SH-SY5Y (cell line): Measurements from ENCODE around the gene HVCN1.

Experiments used
- GATA2 ChIP-seq: IDR thresholded peaks from 2 replicates; pipeline ENCODE4 v1.6.1; 2011; ENCODE audit warnings: mild to moderate bottlenecking, low read depth, low read length
- GATA3 ChIP-seq: IDR thresholded peaks from 2 replicates; pipeline ENCODE4 v1.6.1; 2011; ENCODE audit warnings: low read depth, mild to moderate bottlenecking, low read length, moderate library complexity

The HVCN1 gene

DNA sequence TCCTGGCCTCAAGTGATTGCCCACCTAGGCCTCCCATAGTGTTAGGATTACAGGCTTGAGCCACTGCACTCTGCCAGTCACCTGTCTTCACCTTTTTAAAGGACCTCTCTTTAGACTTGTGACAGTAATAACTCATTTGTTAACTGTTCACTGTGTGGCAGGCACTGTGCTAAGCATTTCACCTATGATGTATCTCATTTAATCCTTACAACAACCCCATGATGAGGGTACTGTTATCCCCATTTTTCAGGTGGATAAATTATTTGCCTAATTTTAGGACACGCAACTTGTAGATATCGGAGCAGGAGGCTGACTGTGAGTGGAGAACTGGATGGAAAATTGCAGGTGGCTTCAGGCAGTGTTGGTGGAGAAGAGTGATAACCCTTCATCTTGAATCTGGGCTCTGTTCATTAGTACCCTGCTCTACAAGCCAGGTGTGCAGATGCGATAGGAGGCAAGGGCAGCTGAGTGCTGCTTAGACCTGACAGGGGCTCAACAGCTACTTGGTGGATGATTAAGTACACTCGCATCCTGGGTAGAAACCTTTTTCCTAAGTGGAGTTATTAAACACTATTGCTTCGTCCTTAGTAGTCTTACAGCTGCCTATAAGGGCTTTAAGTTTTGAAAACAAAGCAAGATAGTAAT, 72.3 kb downstream of the HVCN1 start:
- TF ChIP-seq GATA3 (no peak), GATA2 (no peak)

- no peak for TF ChIP-seq GATA2
- no peak for TF ChIP-seq GATA3
Observed at GRCh38 chr12:110615171-110615570, 73.7 kb downstream of the HVCN1 start.

DNA sequence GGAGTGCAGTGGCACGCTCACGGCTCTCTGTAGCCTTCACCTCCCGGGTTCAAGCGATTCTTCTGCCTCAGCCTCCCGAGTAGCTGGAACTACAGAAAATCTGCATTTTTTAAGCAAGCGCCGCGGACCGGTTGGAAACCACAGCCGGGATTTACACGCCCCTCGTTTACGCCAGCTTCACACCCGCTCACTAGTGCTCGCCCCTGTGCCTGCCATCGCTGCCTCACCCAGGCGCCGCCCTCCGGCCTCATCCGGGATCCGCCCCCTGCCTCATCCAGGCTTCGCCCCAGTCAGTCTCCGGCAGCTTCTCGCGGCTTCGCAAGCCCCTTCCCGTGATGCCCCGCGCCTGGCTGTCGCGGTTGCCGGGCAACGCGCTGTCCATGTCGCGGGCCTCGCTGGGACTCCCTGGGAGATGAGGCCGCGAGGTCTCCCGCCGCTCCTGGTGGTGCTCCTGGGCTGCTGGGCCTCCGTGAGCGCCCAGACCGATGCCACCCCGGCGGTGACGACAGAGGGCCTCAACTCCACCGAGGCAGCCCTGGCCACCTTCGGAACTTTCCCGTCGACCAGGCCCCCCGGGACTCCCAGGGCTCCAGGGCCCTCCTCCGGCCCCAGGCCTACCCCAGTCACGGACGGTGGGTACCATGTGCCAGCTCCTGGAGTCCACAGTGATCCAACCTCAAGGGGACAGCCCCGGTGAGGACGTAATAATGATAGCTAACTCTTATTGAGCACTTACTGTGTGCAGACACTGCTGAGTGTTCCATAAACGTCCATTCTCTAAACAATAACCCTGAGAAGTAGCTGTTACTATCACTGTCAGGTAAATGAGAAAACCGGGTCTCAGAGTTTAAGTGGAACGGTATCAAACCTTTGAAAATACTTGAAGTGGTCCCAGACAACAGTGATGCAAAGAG, 74.9 kb downstream of the HVCN1 start, which contains the start of gene TCTN1:
TSS of gene TCTN1 (plus strand) at position 359 of the 914 bp plus-strand sequence. CDS start at position 413, 54 bp downstream.
- TF ChIP-seq GATA2 (no peak), GATA3 (no peak)

DNA sequence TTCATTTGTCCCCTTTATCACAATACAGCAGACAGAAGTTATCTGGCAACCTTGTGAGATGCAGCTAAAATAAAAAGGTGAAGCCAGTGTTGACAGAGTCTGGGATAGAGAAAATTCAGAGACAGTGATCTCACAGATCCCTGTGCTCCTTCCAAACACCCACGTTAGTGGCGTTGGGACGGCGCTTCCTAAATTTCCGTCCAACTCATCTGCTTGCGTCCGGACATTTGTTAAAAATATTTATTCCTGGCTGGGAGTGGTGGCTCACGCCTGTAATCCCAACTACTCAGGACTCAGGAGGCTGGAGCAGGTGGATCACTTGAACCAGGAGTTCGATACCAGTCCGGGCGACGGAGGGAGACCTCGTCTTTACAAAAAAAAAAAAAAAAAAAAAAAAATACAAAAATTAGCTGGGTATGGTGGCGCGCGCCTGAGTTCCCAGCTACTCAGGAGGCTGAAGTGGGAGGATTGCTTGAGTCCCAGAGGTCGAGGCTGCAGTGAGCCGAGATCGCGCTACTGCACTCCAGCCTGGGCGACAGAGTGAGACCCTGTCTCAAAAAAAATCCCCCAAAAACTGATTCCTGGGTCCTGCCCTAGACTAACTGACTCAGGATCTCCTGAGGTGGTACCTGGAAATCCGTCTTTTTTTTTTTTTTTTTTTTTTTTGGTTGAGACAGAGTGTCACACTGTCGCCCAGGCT, 75.7 kb downstream of the HVCN1 start:
- TF ChIP-seq GATA3 (no peak), GATA2 (no peak)

DNA sequence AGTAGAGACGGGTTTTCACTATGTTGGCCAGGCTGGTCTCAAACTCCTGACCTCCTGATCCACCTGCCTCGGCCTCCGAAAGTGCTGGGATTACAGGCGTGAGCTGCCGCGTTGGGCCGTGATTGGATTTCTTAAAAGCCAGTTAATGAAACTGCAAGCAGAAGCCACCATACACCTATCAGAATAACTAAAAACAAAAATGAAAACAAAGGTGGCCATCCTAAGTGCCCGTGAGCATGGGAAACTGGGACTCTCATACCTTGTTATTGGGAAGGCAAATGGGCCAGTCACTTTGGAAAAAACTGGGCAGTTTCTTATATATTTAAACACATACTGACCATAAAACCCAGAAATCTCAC, 82.7 kb downstream of the HVCN1 start:
- TF ChIP-seq GATA2: no peak

GRCh38 chr12:110600254-110600653, 88.7 kb downstream of the HVCN1 start:
- TF ChIP-seq GATA3 (no peak), GATA2 (no peak)

- no peak for TF ChIP-seq GATA2
- no peak for TF ChIP-seq GATA3
Observed at GRCh38 chr12:110599334-110599733, 89.6 kb downstream of the HVCN1 start.
